Uterus (tissue), 2 donors: ENCODE data around the gene TH.

Source experiments
- CTCF ChIP-seq, 4 experiments: fragments of 200-600 bp in 2 of 4; fragments of 450-650 bp in 2 of 4; sonication (generic) in 2 of 4; IDR thresholded peaks; one replicate each; pipeline ENCODE4 v1.5.1; 2016 to 2019; ENCODE audit warnings: antibody characterized with exemption in 4 of 4, mild to moderate bottlenecking in 2 of 4, moderate library complexity in 1 of 4
- POLR2A ChIP-seq, 2 donors: fragments of 450-650 bp; IDR thresholded peaks; one replicate each; pipeline ENCODE4 v1.6.1; 2016; ENCODE audit warnings: antibody characterized with exemption in 2 of 2, mild to moderate bottlenecking in 1 of 2, moderate library complexity in 1 of 2

GRCh38 chr11:2114430-2115241, 57.0 kb downstream of the TH start:
- TF ChIP-seq POLR2A (IDR thresholded peaks at IDR 0.05) (no peak), CTCF (IDR thresholded peaks at IDR 0.05) (no peak)
